ENCODE measurements around the gene INSM1. TPM values are rescaled to one million over a fixed set of nuclear protein-coding genes. Genes with fewer than 3 reads are reported as not detected.

Gene INSM1
- total and polyA plus RNA-seq, 2 donors from 2014 or later, result not detected

- H3K4me1 ChIP-seq (ENCODE audit: control insufficient read depth in 2 of 3, insufficient read depth in 2 of 3, low read depth in 1 of 3, low read length in 3 of 3), result no peaks in the 10 kb centered on the region
- TF ChIP-seq CTCF (IDR thresholded peaks at IDR 0.05; ENCODE audit: borderline replicate concordance, extremely low read depth, insufficient read depth), result no peak
- H3K36me3 ChIP-seq (ENCODE audit: control insufficient read depth in 2 of 3, insufficient read depth in 3 of 3, low read length in 3 of 3), result no peaks in the 10 kb centered on the region
- DNase-seq (no peak), FAIRE-seq (no peak)
- H3K27ac ChIP-seq (ENCODE audit: low read depth in 2 of 2, low read length in 2 of 2), result no peak overlapping the region
- no peak overlapping the region for H3K9ac ChIP-seq (ENCODE audit: low read length in 3 of 3)
- intact Hi-C loops (cut with DNase I), result no loop called here
- peaks cover 0 to 9% (median 0%) of the 10 kb centered on the region in 3 donors for H3K9me3 ChIP-seq (ENCODE audit: control insufficient read depth in 2 of 3, insufficient read depth in 1 of 3, low read length in 3 of 3)
- no peak overlapping the region for H3K4me3 ChIP-seq (ENCODE audit: low read length in 3 of 3)
- no peaks in the 10 kb centered on the region for H3K27me3 ChIP-seq (ENCODE audit: control insufficient read depth, insufficient read depth, low read length)
Measured at GRCh38 chr20:20321917-20322316, 46.0 kb upstream of the INSM1 start.

GRCh38 chr20:20322912-20323311, 45.0 kb upstream of the INSM1 start:
- FAIRE-seq, result no peak
- DNase-seq, result no peak
- Histone ChIP-seq H3K4me1 (ENCODE audit: control insufficient read depth in 2 of 3, insufficient read depth in 2 of 3, low read depth in 1 of 3, low read length in 3 of 3) (no peaks in the 10 kb centered on the region), H3K36me3 (ENCODE audit: control insufficient read depth in 2 of 3, insufficient read depth in 3 of 3, low read length in 3 of 3) (no peaks in the 10 kb centered on the region), H3K4me3 (ENCODE audit: low read length in 3 of 3) (no peak overlapping the region), H3K9ac (ENCODE audit: low read length in 3 of 3) (no peak overlapping the region), H3K27me3 (ENCODE audit: control insufficient read depth, insufficient read depth, low read length) (no peaks in the 10 kb centered on the region), H3K9me3 (ENCODE audit: control insufficient read depth in 2 of 3, insufficient read depth in 1 of 3, low read length in 3 of 3) (peaks cover 0 to 9% (median 0%) of the 10 kb centered on the region in 3 donors), H3K27ac (ENCODE audit: low read depth in 2 of 2, low read length in 2 of 2) (no peak overlapping the region)
- TF ChIP-seq CTCF (IDR thresholded peaks at IDR 0.05; ENCODE audit: borderline replicate concordance, extremely low read depth, insufficient read depth), result no peak
- intact Hi-C loops (cut with DNase I), result no loop called here

- Histone ChIP-seq H3K9me3 (ENCODE audit: control insufficient read depth in 2 of 3, insufficient read depth in 1 of 3, low read length in 3 of 3) (no peaks in the 10 kb centered on the region), H3K36me3 (ENCODE audit: control insufficient read depth in 2 of 3, insufficient read depth in 3 of 3, low read length in 3 of 3) (no peaks in the 10 kb centered on the region), H3K4me1 (ENCODE audit: control insufficient read depth in 2 of 3, insufficient read depth in 2 of 3, low read depth in 1 of 3, low read length in 3 of 3) (no peaks in the 10 kb centered on the region), H3K27ac (ENCODE audit: low read depth in 2 of 2, low read length in 2 of 2) (no peak overlapping the region), H3K27me3 (ENCODE audit: control insufficient read depth, insufficient read depth, low read length) (no peaks in the 10 kb centered on the region), H3K4me3 (ENCODE audit: low read length in 3 of 3) (no peak overlapping the region), H3K9ac (ENCODE audit: low read length in 3 of 3) (no peak overlapping the region)
- DNase-seq (no peak), FAIRE-seq (no peak)
- intact Hi-C loops (cut with DNase I), result no loop called here
- no peak for TF ChIP-seq CTCF (IDR thresholded peaks at IDR 0.05; ENCODE audit: borderline replicate concordance, extremely low read depth, insufficient read depth)
Measured at GRCh38 chr20:20327746-20328145, 40.2 kb upstream of the INSM1 start.

- no peaks in the 10 kb centered on the region for H3K9me3 ChIP-seq (ENCODE audit: control insufficient read depth in 2 of 3, insufficient read depth in 1 of 3, low read length in 3 of 3)
- H3K27me3 ChIP-seq (ENCODE audit: control insufficient read depth, insufficient read depth, low read length), result no peaks in the 10 kb centered on the region
- FAIRE-seq (no peak), DNase-seq (no peak)
- intact Hi-C loops (cut with DNase I), result no loop called here
- H3K4me3 ChIP-seq (ENCODE audit: low read length in 3 of 3), result no peak overlapping the region
- no peak overlapping the region for H3K27ac ChIP-seq (ENCODE audit: low read depth in 2 of 2, low read length in 2 of 2)
- H3K36me3 ChIP-seq (ENCODE audit: control insufficient read depth in 2 of 3, insufficient read depth in 3 of 3, low read length in 3 of 3), result no peaks in the 10 kb centered on the region
- TF ChIP-seq CTCF (IDR thresholded peaks at IDR 0.05; ENCODE audit: borderline replicate concordance, extremely low read depth, insufficient read depth), result no peak
- H3K4me1 ChIP-seq (ENCODE audit: control insufficient read depth in 2 of 3, insufficient read depth in 2 of 3, low read depth in 1 of 3, low read length in 3 of 3), result no peaks in the 10 kb centered on the region
- H3K9ac ChIP-seq (ENCODE audit: low read length in 3 of 3), result no peak overlapping the region
Measured at GRCh38 chr20:20329564-20329963, 38.3 kb upstream of the INSM1 start.

Measured in kidney (tissue), 14 donors.